K562 (cell line): Measurements from ENCODE around the gene CTNNA3. TPM values are rescaled to one million over a fixed set of nuclear protein-coding genes. Genes with fewer than 3 reads are reported as not detected.

ENCODE experiments used
- ATAC-seq: fragments of 200-7000 bp; cut with Tn5 transposase; 3 replicates; pipeline ENCODE4 v1.9.1; 2020; ENCODE audit warnings: moderate library complexity
- BruUV-seq: library from RNA; stranded (reverse); fragments of 400-500 nt; replicated peaks from 2 replicates; lab custom pipeline; 2021; lab: Mats Ljungman, UMichigan
- CTCF ChIA-PET: fragments of 300-600 bp; formaldehyde crosslinking; extraction: SDS; loops from one replicate; lab custom pipeline; 2021; ENCODE audit warnings: low intra/inter-chr PET ratio; lab: Yijun Ruan, JAX
- POLR2A ChIA-PET: fragments of 300-600, 350-650 bp; sonication (Branson Sonifier 250); formaldehyde crosslinking; extraction: SDS; loops from one replicate; lab custom pipeline; 2021; ENCODE audit warnings: antibody characterized with exemption, inconsistent platforms; lab: Yijun Ruan, JAX
- DNase-seq, 4 experiments: peaks; one replicate each; pipeline versions ENCODE4 v3.0.0 to v3.0.0-alpha.2; 2011 to 2018; ENCODE audit warnings: low spot score in 3 of 4, mixed read lengths in 3 of 4; ENCODE audit errors: extremely low read depth in 1 of 4
- FAIRE-seq: peaks from 2 replicates; lab custom pipeline; 2011; peaks lifted over from hg19 to GRCh38; lab: Jason Lieb, UNC
- H2AFZ ChIP-seq: 2 replicates; pipeline ENCODE4 v1.6.0; 2011; ENCODE audit warnings: low read depth, low read length, control low read depth, inconsistent platforms
- H3K27ac ChIP-seq: fragments of 200-600 bp; 3 replicates; pipeline ENCODE4 v1.8.0; 2011; ENCODE audit warnings: low read depth, mild to moderate bottlenecking, control low read depth, inconsistent platforms, low read length, moderate library complexity, mixed read lengths; ENCODE audit errors: extremely low read depth
- H3K27me3 ChIP-seq, 2 experiments: fragments of 300-600 bp in 1 of 2; 2 replicates in 1 of 2; 3 replicates in 1 of 2; pipeline versions ENCODE4 v1.6.0 to v1.8.0; 2011; ENCODE audit warnings: inconsistent platforms in 2 of 2, low read length in 2 of 2, mild to moderate bottlenecking in 1 of 2, mixed read lengths in 1 of 2, moderate library complexity in 1 of 2; ENCODE audit not compliant: control insufficient read depth in 2 of 2, insufficient read depth in 2 of 2
- H3K36me3 ChIP-seq: fragments of 300-600 bp; 3 replicates; pipeline ENCODE4 v1.8.0; 2011; ENCODE audit warnings: mild to moderate bottlenecking, low read length, inconsistent platforms; ENCODE audit not compliant: control insufficient read depth, insufficient read depth
- H3K4me1 ChIP-seq, 2 experiments: fragments of 200-600 bp in 1 of 2; replicated peaks in 1 of 2; 2 replicates in 1 of 2; 3 replicates in 1 of 2; pipeline versions ENCODE4 v1.5.1 to v1.8.0; 2011; ENCODE audit warnings: inconsistent platforms in 2 of 2, low read length in 2 of 2, mild to moderate bottlenecking in 1 of 2, mixed read lengths in 1 of 2, moderate library complexity in 1 of 2; ENCODE audit not compliant: control insufficient read depth in 2 of 2, insufficient read depth in 2 of 2
- H3K4me2 ChIP-seq: 2 replicates; pipeline ENCODE4 v1.6.1; 2011; ENCODE audit warnings: low read length, control low read depth, inconsistent platforms, mixed read lengths; ENCODE audit not compliant: insufficient read depth
- H3K4me3 ChIP-seq: fragments of 200-600 bp; sonication (generic), shearing (Covaris generic); 2 replicates; pipeline ENCODE4 v1.5.1; 2016; ENCODE audit warnings: control low read depth, inconsistent platforms
- H3K79me2 ChIP-seq: fragments of 200-600 bp; 3 replicates; pipeline ENCODE4 v1.8.0; 2011; ENCODE audit warnings: low read length, inconsistent platforms; ENCODE audit not compliant: control insufficient read depth, insufficient read depth
- H3K9ac ChIP-seq, 2 experiments: 2 replicates each; pipeline versions ENCODE4 v1.6.0 to v1.6.1; 2011; ENCODE audit warnings: low read depth in 2 of 2, low read length in 2 of 2, control low read depth in 1 of 2, inconsistent platforms in 1 of 2, mild to moderate bottlenecking in 1 of 2, mixed read lengths in 1 of 2; ENCODE audit not compliant: insufficient read depth in 1 of 2
- H3K9me1 ChIP-seq: one replicate; pipeline ENCODE4 v1.6.0; 2011; ENCODE audit warnings: inconsistent platforms, mild to moderate bottlenecking, low read length, moderate library complexity; ENCODE audit not compliant: control insufficient read depth, insufficient read depth
- H3K9me3 ChIP-seq: replicated peaks from 2 replicates; pipeline ENCODE4 v1.5.1; 2011; ENCODE audit warnings: low read depth, low read length, inconsistent platforms; ENCODE audit not compliant: control insufficient read depth, insufficient read depth
- H4K20me1 ChIP-seq: replicated peaks from 2 replicates; pipeline ENCODE4 v1.6.1; 2011; ENCODE audit warnings: low read length, inconsistent platforms, mixed read lengths; ENCODE audit not compliant: control insufficient read depth, insufficient read depth
- ATF1 ChIP-seq, 2 experiments: fragments of 450-650 bp in 1 of 2; IDR thresholded peaks; 2 replicates each; pipeline ENCODE4 v1.6.1; 2016; ENCODE audit warnings: missing compliant biosample characterization in 1 of 2, missing genetic modification characterization in 1 of 2
- CEBPB ChIP-seq: fragments of 450-650 bp; IDR thresholded peaks from 2 replicates; pipeline ENCODE4 v1.6.1; 2016; ENCODE audit warnings: missing genetic modification characterization, missing compliant biosample characterization
- ELF4 ChIP-seq: fragments of 450-650 bp; formaldehyde crosslinking; IDR thresholded peaks from 2 replicates; pipeline ENCODE4 v1.4.0; 2022; ENCODE audit warnings: missing genetic modification characterization
- SRF ChIP-seq, 2 experiments: fragments of 250-450, 450-650 bp in 1 of 2; sonication (Bioruptor Pico) in 1 of 2; sonication (generic) in 1 of 2; formaldehyde crosslinking; IDR thresholded peaks; 2 replicates each; pipeline versions ENCODE4 v1.5.0 to v1.5.1; 2020 to 2022; ENCODE audit warnings: mild to moderate bottlenecking in 1 of 2, missing genetic modification reagents in 1 of 2
- SUPT5H ChIP-seq: fragments of 450-650 bp; IDR thresholded peaks from 2 replicates; pipeline ENCODE4 v1.6.1; 2016
- TBL1XR1 ChIP-seq, 2 experiments: IDR thresholded peaks; 2 replicates each; pipeline ENCODE4 v1.6.1; 2012; ENCODE audit warnings: improper control_type of control experiment in 2 of 2, low read length in 2 of 2, mild to moderate bottlenecking in 1 of 2
- ZNF274 ChIP-seq: IDR thresholded peaks from 2 replicates; pipeline ENCODE4 v1.6.1; 2011; ENCODE audit warnings: low read depth, mild to moderate bottlenecking, low read length, moderate library complexity, borderline replicate concordance
- WGBS: fragments of 100-300 bp; shearing (Covaris generic); methylation state at CpG from one replicate; pipeline ENCODE4 v1.1.6; 2016; ENCODE audit warnings: low coverage, mixed read lengths; ENCODE audit not compliant: insufficient coverage; ENCODE audit errors: missing lambda C conversion rate; 5-methylcytosine and 5-hydroxymethylcytosine counted together
- in situ Hi-C: fragments of 300-500 bp; cut with MboI; formaldehyde crosslinking; loops from 4 replicates; pipeline ENCODE4 v1.15.0; 2018; ENCODE audit warnings: inconsistent platforms, mixed read lengths
- intact Hi-C: fragments of 100-400 bp; cut with micrococcal nuclease; formaldehyde crosslinking; loops from 2 replicates; pipeline ENCODE4 v1.14.2; 2022
- polyA plus RNA-seq, 8 experiments: library from polyadenylated mRNA; depleted of rRNA in 4 of 8; stranded (reverse) in 5 of 8; unstranded in 3 of 8; fragments of >200 nt; fragmentation: Nextera tagmentation in 2 of 8; fragmentation: Illumina TruSeq in 1 of 8; extraction: Ambion mirVana in 2 of 8; extraction: Trizol in 1 of 8; gene quantifications; 2 replicates each; pipeline versions ENCODE4 v1.2.1 to v1.2.3, GENCODE V29; 2011 to 2014; ENCODE audit warnings: inconsistent platforms in 1 of 8, missing spikeins in 1 of 8
- total RNA-seq, 7 experiments: library from RNA; depleted of rRNA in 6 of 7; stranded (reverse); fragments of >200 nt in 6 of 7; fragmentation: Illumina TruSeq in 2 of 7; extraction: Trizol in 2 of 7; gene quantifications; 2 replicates each; pipeline versions ENCODE4 v1.2.1 to v1.2.3, GENCODE V29; 2011 to 2021; ENCODE audit warnings: low replicate concordance in 1 of 7
- TF ChIP-seq, protein P1 (sequence below): fragments of 450-650 bp; formaldehyde crosslinking; IDR thresholded peaks from 2 replicates; pipeline ENCODE4 v1.4.0; 2022; ENCODE audit warnings: missing genetic modification characterization
- TF ChIP-seq, protein P2 (sequence below): IDR thresholded peaks from 2 replicates; pipeline ENCODE4 v1.6.1; 2012; ENCODE audit warnings: low read depth, low read length, improper control_type of control experiment, borderline replicate concordance
- TF ChIP-seq, protein P3 (sequence below): IDR thresholded peaks from 2 replicates; pipeline ENCODE4 v1.6.1; 2011; ENCODE audit not compliant: insufficient read length; ENCODE audit errors: extremely low read depth

Gene CTNNA3
- total and polyA plus RNA-seq, 9 of the 15 experiments (the other 6 are each of a cell fraction or from before 2014, with no cell fraction given): 0.04 TPM; not detected in 8

DNA sequence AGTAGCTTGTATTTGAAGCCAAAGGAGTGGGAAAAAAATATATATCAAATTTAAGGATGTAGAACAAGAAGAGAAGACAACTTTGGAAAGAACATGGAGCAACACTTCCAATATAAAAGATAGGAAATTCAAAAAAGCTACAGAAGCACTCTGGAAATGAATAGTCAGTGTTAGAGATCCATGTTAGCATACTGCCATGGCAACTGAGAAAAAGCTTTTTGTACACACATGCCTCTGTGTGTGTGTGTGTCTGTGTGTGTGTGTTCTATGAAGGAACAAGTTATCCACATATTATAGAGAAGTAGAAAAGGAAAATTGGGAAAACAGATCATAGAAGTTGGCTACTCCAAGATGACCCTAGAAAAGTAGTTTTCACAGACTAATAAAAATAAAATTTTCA lies 673.9 kb downstream of the CTNNA3 start:
- Histone ChIP-seq H3K27ac (no peak overlapping the region), H3K27me3 (no peaks in the 10 kb centered on the region), H3K4me2 (no peak overlapping the region), H3K36me3 (no peaks in the 10 kb centered on the region), H3K9me3 (no peaks in the 10 kb centered on the region), H4K20me1 (no peaks in the 10 kb centered on the region), H3K9me1 (no peaks in the 10 kb centered on the region), H3K79me2 (no peaks in the 10 kb centered on the region), H2AFZ (no peak overlapping the region), H3K4me1 (no peaks in the 10 kb centered on the region), H3K4me3 (no peak overlapping the region), H3K9ac (no peak overlapping the region)
- intact Hi-C loops: no loop called here
- DNase-seq (no peak), ATAC-seq (no peak), FAIRE-seq (no peak)
- TF ChIP-seq ATF1 (CRISPR knock-in tag; IDR thresholded peaks at IDR 0.05): no peak
- no peak for TF ChIP-seq ATF1 (tag; IDR thresholded peaks at IDR 0.05)
- no peak for TF ChIP-seq ELF4 (CRISPR knock-in tag)
- TF ChIP-seq TBL1XR1 (IDR thresholded peaks at IDR 0.05; ENCODE audit: low read length in 2 of 2): no peak
- ChIA-PET CTCF (no interaction called here), POLR2A (no interaction called here)
- in situ Hi-C loops: no loop called here
- BruUV-seq: no TSS peak

DNA sequence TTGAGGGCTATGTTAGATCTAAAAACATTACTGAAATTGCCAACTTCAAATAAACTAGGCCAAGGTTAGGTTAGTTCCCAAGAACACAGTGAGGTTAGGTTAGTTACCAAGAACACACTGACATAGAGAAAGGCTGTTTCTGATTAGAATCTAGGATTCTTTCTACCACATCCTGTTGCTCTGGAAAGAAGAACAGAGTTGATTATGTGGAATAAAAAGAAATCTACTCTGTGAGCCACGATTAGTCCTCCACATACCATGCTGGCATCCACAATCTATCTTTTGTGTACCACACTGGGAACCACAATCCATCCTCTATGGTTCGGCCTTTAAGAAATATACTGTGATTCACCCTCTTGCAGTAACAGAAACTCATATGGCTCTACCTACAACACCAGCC lies 678.8 kb downstream of the CTNNA3 start:
- TF ChIP-seq, protein P1, sequence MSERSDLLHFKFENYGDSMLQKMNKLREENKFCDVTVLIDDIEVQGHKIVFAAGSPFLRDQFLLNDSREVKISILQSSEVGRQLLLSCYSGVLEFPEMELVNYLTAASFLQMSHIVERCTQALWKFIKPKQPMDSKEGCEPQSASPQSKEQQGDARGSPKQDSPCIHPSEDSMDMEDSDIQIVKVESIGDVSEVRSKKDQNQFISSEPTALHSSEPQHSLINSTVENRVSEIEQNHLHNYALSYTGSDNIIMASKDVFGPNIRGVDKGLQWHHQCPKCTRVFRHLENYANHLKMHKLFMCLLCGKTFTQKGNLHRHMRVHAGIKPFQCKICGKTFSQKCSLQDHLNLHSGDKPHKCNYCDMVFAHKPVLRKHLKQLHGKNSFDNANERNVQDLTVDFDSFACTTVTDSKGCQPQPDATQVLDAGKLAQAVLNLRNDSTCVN (CRISPR knock-in tag): no peak
- TF ChIP-seq SUPT5H (no peak), CEBPB (tag) (no peak), ZNF274 (no peak), SRF (CRISPR knock-in tag; IDR thresholded peaks at IDR 0.05) (no peak)
- TF ChIP-seq, protein P2, sequence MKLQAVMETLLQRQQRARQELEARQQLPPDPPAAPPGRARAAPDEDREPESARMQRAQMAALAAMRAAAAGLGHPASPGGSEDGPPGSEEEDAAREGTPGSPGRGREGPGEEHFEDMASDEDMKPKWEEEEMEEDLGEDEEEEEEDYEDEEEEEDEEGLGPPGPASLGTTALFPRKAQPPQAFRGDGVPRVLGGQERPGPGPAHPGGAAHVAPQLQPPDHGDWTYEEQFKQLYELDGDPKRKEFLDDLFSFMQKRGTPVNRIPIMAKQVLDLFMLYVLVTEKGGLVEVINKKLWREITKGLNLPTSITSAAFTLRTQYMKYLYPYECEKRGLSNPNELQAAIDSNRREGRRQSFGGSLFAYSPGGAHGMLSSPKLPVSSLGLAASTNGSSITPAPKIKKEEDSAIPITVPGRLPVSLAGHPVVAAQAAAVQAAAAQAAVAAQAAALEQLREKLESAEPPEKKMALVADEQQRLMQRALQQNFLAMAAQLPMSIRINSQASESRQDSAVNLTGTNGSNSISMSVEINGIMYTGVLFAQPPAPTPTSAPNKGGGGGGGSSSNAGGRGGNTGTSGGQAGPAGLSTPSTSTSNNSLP: no peak
- TF ChIP-seq, protein P3, sequence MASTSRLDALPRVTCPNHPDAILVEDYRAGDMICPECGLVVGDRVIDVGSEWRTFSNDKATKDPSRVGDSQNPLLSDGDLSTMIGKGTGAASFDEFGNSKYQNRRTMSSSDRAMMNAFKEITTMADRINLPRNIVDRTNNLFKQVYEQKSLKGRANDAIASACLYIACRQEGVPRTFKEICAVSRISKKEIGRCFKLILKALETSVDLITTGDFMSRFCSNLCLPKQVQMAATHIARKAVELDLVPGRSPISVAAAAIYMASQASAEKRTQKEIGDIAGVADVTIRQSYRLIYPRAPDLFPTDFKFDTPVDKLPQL: no peak
- ChIA-PET POLR2A (no interaction called here), CTCF (no interaction called here)
- no TSS peak for BruUV-seq
- Histone ChIP-seq H3K36me3 (no peaks in the 10 kb centered on the region), H3K4me3 (no peak overlapping the region), H3K9me3 (no peaks in the 10 kb centered on the region), H3K9me1 (no peaks in the 10 kb centered on the region), H3K27ac (no peak overlapping the region), H2AFZ (no peak overlapping the region), H3K27me3 (no peaks in the 10 kb centered on the region), H3K79me2 (no peaks in the 10 kb centered on the region), H3K4me2 (no peak overlapping the region), H3K4me1 (no peaks in the 10 kb centered on the region), H4K20me1 (no peaks in the 10 kb centered on the region), H3K9ac (no peak overlapping the region)
- intact Hi-C loops: no loop called here
- FAIRE-seq (no peak), DNase-seq (no peak), ATAC-seq (no peak)
- in situ Hi-C loops: no loop called here
- WGBS: 0% methylated on average over 2 of the region's 2 CpGs
